Measurements from ENCODE around the gene KPNA1.
A peak's percentile ranks its signal among the peaks of the same experiment; 100 is the strongest.

The KPNA1 gene

DNA sequence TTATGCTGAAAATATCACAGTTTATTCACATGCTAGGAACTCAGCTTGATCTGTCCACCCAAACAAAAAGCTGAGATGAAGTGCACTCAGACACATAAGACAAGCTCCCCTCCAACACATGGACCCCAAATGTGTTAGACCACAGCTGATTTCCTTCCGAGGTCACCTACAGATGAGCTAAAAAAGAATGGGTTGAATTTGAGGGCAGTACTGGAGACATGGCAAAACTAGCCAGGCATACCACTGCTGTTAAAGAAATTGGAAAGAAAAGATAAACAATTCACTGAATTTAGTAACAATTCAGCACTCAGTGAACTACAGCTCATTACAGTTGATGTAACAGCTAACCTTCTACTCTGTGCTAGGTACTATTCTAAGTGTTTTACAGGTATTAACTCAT lies 33.9 kb upstream of the KPNA1 start:
- no peaks in the 10 kb centered on the region for H3K36me3 ChIP-seq (ENCODE audit: insufficient read depth, low read depth, low read length)
- H3K9me3 ChIP-seq (ENCODE audit: insufficient read depth, low read depth, low read length) = no peaks in the 10 kb centered on the region
- no peak overlapping the region for H3K4me3 ChIP-seq (ENCODE audit: low read length)
- H3K4me1 ChIP-seq (ENCODE audit: insufficient read depth, low read length) = no peaks in the 10 kb centered on the region
- no peak overlapping the region for H3K9ac ChIP-seq (ENCODE audit: low read depth, low read length)
- no peaks in the 10 kb centered on the region for H3K27me3 ChIP-seq (ENCODE audit: insufficient read depth, low read length)
- H3K27ac ChIP-seq (ENCODE audit: low read length) = no peak overlapping the region

DNA sequence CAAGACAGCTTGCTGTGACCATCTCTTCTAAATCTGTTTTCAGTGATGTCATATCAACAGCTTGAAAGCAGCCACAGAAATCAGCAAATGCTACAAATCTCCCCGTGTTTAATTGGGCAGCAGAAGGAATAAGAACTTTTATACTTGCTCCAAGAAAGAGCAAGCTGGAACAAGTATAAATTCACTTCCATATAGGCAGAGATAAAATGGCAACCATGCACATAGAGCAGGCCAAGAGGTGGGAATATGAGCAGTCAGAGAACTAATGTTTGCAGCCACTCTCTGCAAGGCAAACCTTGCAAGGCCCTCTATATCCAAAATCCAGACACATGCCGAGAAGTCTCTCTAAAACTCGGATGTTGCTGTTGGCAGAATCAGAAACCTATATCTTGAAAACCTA lies 33.3 kb upstream of the KPNA1 start:
- H3K27me3 ChIP-seq (ENCODE audit: insufficient read depth, low read length) = no peaks in the 10 kb centered on the region
- no peaks in the 10 kb centered on the region for H3K36me3 ChIP-seq (ENCODE audit: insufficient read depth, low read depth, low read length)
- no peak overlapping the region for H3K9ac ChIP-seq (ENCODE audit: low read depth, low read length)
- no peak overlapping the region for H3K27ac ChIP-seq (ENCODE audit: low read length)
- no peak overlapping the region for H3K4me3 ChIP-seq (ENCODE audit: low read length)
- no peaks in the 10 kb centered on the region for H3K9me3 ChIP-seq (ENCODE audit: insufficient read depth, low read depth, low read length)
- H3K4me1 ChIP-seq (ENCODE audit: insufficient read depth, low read length) = no peaks in the 10 kb centered on the region

DNA sequence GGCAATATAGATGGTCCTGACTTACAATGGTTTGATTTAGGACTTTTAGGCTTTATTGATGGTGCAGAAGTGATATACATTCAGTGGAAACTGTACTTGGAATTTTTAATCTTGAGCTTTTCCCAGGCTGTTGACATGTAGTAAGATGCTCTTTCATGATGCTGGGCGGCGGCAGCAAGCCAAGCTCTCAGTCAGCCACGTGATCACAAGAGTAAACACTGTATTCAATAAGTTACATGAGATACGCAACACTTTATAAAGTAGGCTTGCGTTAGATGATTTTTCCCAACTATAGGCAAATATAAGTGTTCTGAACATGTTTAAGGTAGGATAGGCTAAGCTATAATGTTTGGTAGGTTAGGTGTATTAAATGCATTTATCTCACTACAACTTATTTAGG lies 31.4 kb upstream of the KPNA1 start:
- H3K27ac ChIP-seq (ENCODE audit: low read length) = no peak overlapping the region
- no peaks in the 10 kb centered on the region for H3K36me3 ChIP-seq (ENCODE audit: insufficient read depth, low read depth, low read length)
- no peak overlapping the region for H3K9ac ChIP-seq (ENCODE audit: low read depth, low read length)

DNA sequence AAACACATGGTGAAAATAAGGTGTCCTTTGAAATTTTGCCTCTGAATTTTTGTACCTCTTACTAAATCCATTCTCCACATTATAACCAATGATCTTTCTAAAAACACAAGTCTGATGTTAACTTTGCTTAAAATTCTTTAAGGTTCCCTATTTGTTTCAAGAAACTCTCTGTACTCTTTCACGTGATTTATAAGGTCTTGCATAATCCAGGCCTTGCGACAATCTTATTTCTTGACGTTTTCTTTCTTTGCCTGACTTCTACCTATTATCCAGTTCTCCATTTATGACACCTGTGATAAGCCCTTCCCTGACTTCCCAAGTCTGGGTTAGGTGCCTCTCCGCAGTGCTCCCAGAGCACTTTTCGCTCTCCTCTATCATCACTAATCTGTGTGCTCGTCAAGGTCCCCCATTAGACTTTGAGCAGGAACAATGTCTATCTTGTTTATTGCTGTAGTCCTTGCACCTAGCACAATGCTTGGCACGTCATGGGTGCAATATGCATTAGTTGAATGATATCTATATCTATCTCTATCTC lies 24.3 kb upstream of the KPNA1 start:
- Histone ChIP-seq H3K4me3 (ENCODE audit: low read length) (no peak overlapping the region), H3K9me3 (ENCODE audit: insufficient read depth, low read depth, low read length) (no peaks in the 10 kb centered on the region), H3K9ac (ENCODE audit: low read depth, low read length) (no peak overlapping the region), H3K27me3 (ENCODE audit: insufficient read depth, low read length) (no peaks in the 10 kb centered on the region), H3K4me1 (ENCODE audit: insufficient read depth, low read length) (peaks cover 24% of the 10 kb centered on the region), H3K36me3 (ENCODE audit: insufficient read depth, low read depth, low read length) (no peaks in the 10 kb centered on the region), H3K27ac (ENCODE audit: low read length) (no peak overlapping the region)

More for the DNA sequence above, 31.4 kb upstream of the KPNA1 start:
- Histone ChIP-seq H3K9me3 (ENCODE audit: insufficient read depth, low read depth, low read length) (no peaks in the 10 kb centered on the region), H3K4me1 (ENCODE audit: insufficient read depth, low read length) (no peaks in the 10 kb centered on the region), H3K27me3 (ENCODE audit: insufficient read depth, low read length) (no peaks in the 10 kb centered on the region), H3K4me3 (ENCODE audit: low read length) (no peak overlapping the region)

DNA sequence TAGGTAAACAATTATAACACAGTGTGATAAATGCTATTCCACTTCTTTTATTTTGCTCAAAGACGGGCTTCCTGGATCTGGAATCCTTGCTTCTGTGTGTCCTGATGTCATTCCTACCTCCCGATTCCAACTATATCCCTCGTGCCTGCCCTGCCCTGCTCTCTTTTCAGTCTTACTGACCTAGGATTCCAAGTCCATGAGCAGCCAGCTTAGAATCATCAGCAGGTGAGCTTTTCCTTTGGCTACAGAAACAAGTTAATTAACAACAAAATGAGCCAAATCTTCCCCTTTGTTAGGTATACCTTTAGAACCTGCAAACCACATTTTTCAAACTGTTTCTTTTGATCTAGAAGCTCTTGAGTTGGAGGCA lies 21.9 kb upstream of the KPNA1 start:
- Histone ChIP-seq H3K9ac (ENCODE audit: low read depth, low read length) (peak overlapping the region; percentile 10; the same call in 1 of the 2 replicates), H3K27me3 (ENCODE audit: insufficient read depth, low read length) (no peaks in the 10 kb centered on the region), H3K36me3 (ENCODE audit: insufficient read depth, low read depth, low read length) (no peaks in the 10 kb centered on the region), H3K4me3 (ENCODE audit: low read length) (peak overlapping the region; percentile 31; the same call in 1 of the 2 replicates), H3K4me1 (ENCODE audit: insufficient read depth, low read length) (peaks cover 24% of the 10 kb centered on the region), H3K9me3 (ENCODE audit: insufficient read depth, low read depth, low read length) (no peaks in the 10 kb centered on the region), H3K27ac (ENCODE audit: low read length) (no peak overlapping the region)

DNA sequence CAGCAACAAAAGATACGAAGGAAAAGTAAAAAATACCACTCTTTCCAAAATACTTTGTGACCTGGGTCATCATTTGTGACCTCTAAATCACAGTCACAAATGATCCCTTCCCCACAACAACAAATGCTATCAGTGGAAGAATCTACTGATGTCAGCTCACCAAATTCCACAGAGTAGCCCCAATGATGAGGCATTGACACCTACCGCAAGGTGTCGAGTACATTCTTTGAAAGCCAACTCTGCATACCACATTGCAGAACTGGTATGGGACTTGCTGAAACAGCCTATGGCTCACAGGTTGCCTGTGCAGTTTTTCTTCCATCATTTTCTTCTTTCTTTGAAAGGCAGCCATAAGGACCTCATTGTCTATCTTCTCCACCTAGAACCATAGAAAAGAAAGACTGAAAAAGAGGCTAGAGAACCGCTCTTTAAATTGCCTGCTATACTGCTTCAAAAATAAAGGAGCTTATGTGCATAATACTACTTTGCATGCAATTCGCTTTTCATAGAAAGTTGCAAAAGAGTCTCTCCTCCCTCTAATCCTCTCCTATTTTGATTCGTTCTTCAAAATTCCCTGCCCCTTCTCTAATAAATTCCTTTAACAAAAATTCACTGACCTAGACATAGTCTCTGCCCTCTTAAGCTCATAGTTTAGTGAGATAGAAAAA lies 21.4 kb upstream of the KPNA1 start:
- H3K9me3 ChIP-seq (ENCODE audit: insufficient read depth, low read depth, low read length) = no peaks in the 10 kb centered on the region
- H3K4me1 ChIP-seq (ENCODE audit: insufficient read depth, low read length) = peaks cover 24% of the 10 kb centered on the region
- no peak overlapping the region for H3K27ac ChIP-seq (ENCODE audit: low read length)
- H3K9ac ChIP-seq (ENCODE audit: low read depth, low read length) = peak overlapping the region; percentile 10; the same call in 1 of the 2 replicates
- H3K36me3 ChIP-seq (ENCODE audit: insufficient read depth, low read depth, low read length) = no peaks in the 10 kb centered on the region
- no peaks in the 10 kb centered on the region for H3K27me3 ChIP-seq (ENCODE audit: insufficient read depth, low read length)
- peak overlapping the region; percentile 31; the same call in 1 of the 2 replicates for H3K4me3 ChIP-seq (ENCODE audit: low read length)

DNA sequence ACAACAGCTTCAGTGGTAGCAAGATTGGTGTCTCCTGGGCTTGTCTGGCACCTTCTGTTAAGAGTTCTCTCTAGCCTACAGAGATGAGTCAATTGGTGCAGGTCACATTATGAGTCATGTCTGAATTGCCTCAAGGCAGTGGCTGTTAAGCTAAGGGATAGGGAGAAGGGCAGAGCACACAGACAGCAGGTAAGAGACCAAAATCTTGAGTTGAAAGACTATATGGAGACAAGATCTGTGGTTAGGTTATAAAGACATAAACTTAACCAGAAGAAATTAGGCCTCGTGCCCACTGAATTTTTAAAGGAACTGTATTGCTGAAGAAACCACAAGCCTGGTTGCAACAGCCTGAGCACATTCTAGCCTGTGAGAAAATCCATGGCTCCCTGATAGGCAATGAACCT lies 19.2 kb upstream of the KPNA1 start:
- Histone ChIP-seq H3K4me1 (ENCODE audit: insufficient read depth, low read length) (peaks cover 24% of the 10 kb centered on the region), H3K36me3 (ENCODE audit: insufficient read depth, low read depth, low read length) (no peaks in the 10 kb centered on the region), H3K27me3 (ENCODE audit: insufficient read depth, low read length) (no peaks in the 10 kb centered on the region), H3K9me3 (ENCODE audit: insufficient read depth, low read depth, low read length) (no peaks in the 10 kb centered on the region), H3K27ac (ENCODE audit: low read length) (no peak overlapping the region), H3K9ac (ENCODE audit: low read depth, low read length) (no peak overlapping the region), H3K4me3 (ENCODE audit: low read length) (no peak overlapping the region)

DNA sequence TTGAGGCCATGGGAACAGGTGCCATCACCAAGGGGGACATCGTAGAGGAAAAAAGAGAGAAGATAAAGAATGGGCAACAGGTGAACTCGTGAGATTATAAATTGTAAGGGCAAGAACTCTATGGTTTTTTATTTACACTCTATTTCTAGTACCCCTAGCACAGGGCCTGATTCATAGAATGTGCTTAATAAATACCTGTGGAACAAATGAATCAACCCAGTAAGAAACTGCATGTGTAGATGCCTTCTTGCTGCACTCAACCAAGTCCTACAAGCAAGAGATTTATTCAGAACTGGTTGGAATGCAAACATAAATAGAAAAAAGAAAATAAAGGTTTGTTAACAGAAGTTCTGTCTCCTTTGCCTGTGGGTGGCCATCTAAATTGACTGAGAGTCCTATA lies 18.7 kb upstream of the KPNA1 start:
- Histone ChIP-seq H3K36me3 (ENCODE audit: insufficient read depth, low read depth, low read length) (no peaks in the 10 kb centered on the region), H3K9me3 (ENCODE audit: insufficient read depth, low read depth, low read length) (no peaks in the 10 kb centered on the region), H3K4me1 (ENCODE audit: insufficient read depth, low read length) (peaks cover 24% of the 10 kb centered on the region)

DNA sequence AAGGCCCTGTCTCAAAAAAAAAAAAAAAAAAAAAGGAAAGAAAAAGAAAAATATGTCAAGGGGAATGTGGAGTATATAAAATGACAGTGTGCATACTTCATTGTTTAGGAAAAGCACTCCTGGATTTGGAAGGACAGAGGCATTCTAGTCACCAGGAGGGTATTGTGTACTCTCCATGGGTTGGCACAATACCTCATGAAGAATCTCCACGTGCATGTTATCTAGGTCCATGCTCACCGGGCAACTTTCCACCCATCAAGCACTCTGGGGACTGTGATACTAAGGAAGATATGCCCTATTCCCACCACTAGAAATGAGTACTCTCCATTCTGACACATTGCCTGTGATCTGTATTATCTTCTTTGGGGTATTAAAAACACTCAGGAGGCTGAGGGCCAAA lies 15.4 kb upstream of the KPNA1 start:
- peaks cover under 1% of the 10 kb centered on the region; the same call in 1 of the 2 replicates for H3K4me1 ChIP-seq (ENCODE audit: insufficient read depth, low read length)
- no peaks in the 10 kb centered on the region for H3K36me3 ChIP-seq (ENCODE audit: insufficient read depth, low read depth, low read length)
- no peak overlapping the region for H3K27ac ChIP-seq (ENCODE audit: low read length)
- no peaks in the 10 kb centered on the region for H3K9me3 ChIP-seq (ENCODE audit: insufficient read depth, low read depth, low read length)
- H3K27me3 ChIP-seq (ENCODE audit: insufficient read depth, low read length) = no peaks in the 10 kb centered on the region
- no peak overlapping the region for H3K9ac ChIP-seq (ENCODE audit: low read depth, low read length)
- H3K4me3 ChIP-seq (ENCODE audit: low read length) = no peak overlapping the region

More for the DNA sequence above, 18.7 kb upstream of the KPNA1 start:
- H3K27me3 ChIP-seq (ENCODE audit: insufficient read depth, low read length) = no peaks in the 10 kb centered on the region
- no peak overlapping the region for H3K27ac ChIP-seq (ENCODE audit: low read length)
- H3K9ac ChIP-seq (ENCODE audit: low read depth, low read length) = no peak overlapping the region
- H3K4me3 ChIP-seq (ENCODE audit: low read length) = no peak overlapping the region

DNA sequence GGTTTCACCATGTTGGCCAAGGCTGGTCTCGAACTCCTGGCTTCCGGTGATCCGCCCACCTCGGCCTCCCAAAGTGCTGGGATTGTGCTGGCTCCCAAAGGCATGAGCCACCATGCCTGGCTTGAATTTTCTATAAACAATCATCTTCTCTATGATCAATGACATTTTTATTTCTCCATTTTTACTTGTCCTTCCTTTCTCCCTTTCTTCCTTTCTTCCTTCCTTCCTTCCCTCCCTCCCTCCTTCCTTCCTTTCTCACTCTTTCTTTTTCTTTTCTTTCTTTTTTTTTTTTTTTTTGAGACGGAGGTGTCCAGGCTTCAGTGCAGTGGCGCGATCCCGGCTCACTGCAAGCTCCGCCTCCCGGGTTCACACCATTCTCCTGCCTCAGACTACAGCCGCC lies 8.6 kb upstream of the KPNA1 start:
- Histone ChIP-seq H3K27ac (ENCODE audit: low read length) (no peak overlapping the region), H3K4me1 (ENCODE audit: insufficient read depth, low read length) (no peaks in the 10 kb centered on the region), H3K9me3 (ENCODE audit: insufficient read depth, low read depth, low read length) (no peaks in the 10 kb centered on the region), H3K9ac (ENCODE audit: low read depth, low read length) (no peak overlapping the region), H3K27me3 (ENCODE audit: insufficient read depth, low read length) (no peaks in the 10 kb centered on the region), H3K36me3 (ENCODE audit: insufficient read depth, low read depth, low read length) (no peaks in the 10 kb centered on the region), H3K4me3 (ENCODE audit: low read length) (no peak overlapping the region)

DNA sequence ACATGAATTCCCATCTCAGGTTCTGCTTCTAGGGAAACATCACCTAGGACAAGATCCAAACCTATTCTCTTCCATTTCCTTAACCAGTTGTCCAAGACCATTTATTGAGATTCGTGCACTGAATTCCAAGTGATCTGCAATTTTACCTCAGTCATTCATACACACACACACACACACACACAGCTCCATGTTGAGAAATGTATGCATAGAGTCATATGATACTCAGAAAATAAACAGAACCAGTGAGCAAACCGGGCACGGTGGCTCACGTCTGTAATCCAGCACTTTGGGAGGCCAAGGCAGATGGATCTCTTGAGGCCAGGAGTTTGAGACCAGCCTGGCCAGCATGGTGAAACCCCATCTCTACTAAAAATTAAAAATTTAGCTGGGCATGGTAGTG lies 6.1 kb upstream of the KPNA1 start:
- H3K36me3 ChIP-seq (ENCODE audit: insufficient read depth, low read depth, low read length) = no peaks in the 10 kb centered on the region
- no peak overlapping the region for H3K9ac ChIP-seq (ENCODE audit: low read depth, low read length)
- no peak overlapping the region for H3K4me3 ChIP-seq (ENCODE audit: low read length)
- H3K4me1 ChIP-seq (ENCODE audit: insufficient read depth, low read length) = no peaks in the 10 kb centered on the region
- H3K9me3 ChIP-seq (ENCODE audit: insufficient read depth, low read depth, low read length) = no peaks in the 10 kb centered on the region
- no peak overlapping the region for H3K27ac ChIP-seq (ENCODE audit: low read length)
- H3K27me3 ChIP-seq (ENCODE audit: insufficient read depth, low read length) = no peaks in the 10 kb centered on the region

DNA sequence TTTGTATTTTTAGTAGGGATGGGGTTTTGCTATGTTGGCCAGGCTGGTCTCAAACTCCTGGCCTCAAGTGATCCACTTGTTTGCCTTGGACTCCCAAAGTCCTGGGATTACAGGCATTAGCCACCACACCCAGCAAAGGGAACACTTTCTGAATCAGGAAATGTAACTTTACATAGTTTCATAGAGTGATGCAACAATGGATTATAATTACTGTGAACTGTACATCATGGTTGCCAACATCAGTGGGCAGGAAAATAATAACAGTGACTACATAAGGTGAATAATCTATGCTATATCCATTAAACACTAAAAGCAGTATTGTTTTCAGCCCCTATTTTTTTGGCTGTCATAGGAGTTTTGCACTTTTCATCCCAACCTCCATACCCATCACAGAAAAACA lies 5.0 kb upstream of the KPNA1 start:
- H3K27ac ChIP-seq (ENCODE audit: low read length) = no peak overlapping the region
- no peaks in the 10 kb centered on the region for H3K9me3 ChIP-seq (ENCODE audit: insufficient read depth, low read depth, low read length)
- no peaks in the 10 kb centered on the region for H3K36me3 ChIP-seq (ENCODE audit: insufficient read depth, low read depth, low read length)
- H3K9ac ChIP-seq (ENCODE audit: low read depth, low read length) = no peak overlapping the region
- no peak overlapping the region for H3K4me3 ChIP-seq (ENCODE audit: low read length)
- H3K27me3 ChIP-seq (ENCODE audit: insufficient read depth, low read length) = no peaks in the 10 kb centered on the region
- H3K4me1 ChIP-seq (ENCODE audit: insufficient read depth, low read length) = no peaks in the 10 kb centered on the region
